ENCODE measurements around the gene IRGQ.

Gene IRGQ

GRCh38 chr19:43633520-43633919, 37.6 kb upstream of the IRGQ start:
- TF ChIP-seq ZBTB7A (IDR thresholded peaks at IDR 0.05; ENCODE audit: low read depth) (no peak), EP300 (IDR thresholded peaks at IDR 0.05; ENCODE audit: borderline replicate concordance) (no peak), USF1 (IDR thresholded peaks at IDR 0.05) (no peak), CEBPB (IDR thresholded peaks at IDR 0.05) (no peak), TEAD4 (IDR thresholded peaks at IDR 0.05) (no peak), MAX (IDR thresholded peaks at IDR 0.05) (no peak), REST (IDR thresholded peaks at IDR 0.05; ENCODE audit: low read depth) (no peak), FOXM1 (IDR thresholded peaks at IDR 0.05; ENCODE audit: borderline replicate concordance, low read depth) (no peak), YY1 (IDR thresholded peaks at IDR 0.05; ENCODE audit: low read depth) (no peak), CREB1 (IDR thresholded peaks at IDR 0.05; ENCODE audit: low read depth) (no peak), RAD21 (IDR thresholded peaks at IDR 0.05; ENCODE audit: low read depth) (no peak), NFIC (IDR thresholded peaks at IDR 0.05) (no peak), TAF1 (IDR thresholded peaks at IDR 0.05; ENCODE audit: low read depth) (no peak), EGR1 (IDR thresholded peaks at IDR 0.05) (no peak), TCF12 (IDR thresholded peaks at IDR 0.05; ENCODE audit: low read depth) (no peak)

GRCh38 chr19:43631491-43631890, 35.6 kb upstream of the IRGQ start:
- TF ChIP-seq MAX (IDR thresholded peaks at IDR 0.05) (no peak), YY1 (IDR thresholded peaks at IDR 0.05; ENCODE audit: low read depth) (no peak), TEAD4 (IDR thresholded peaks at IDR 0.05) (no peak), TCF12 (IDR thresholded peaks at IDR 0.05; ENCODE audit: low read depth) (no peak), FOXM1 (IDR thresholded peaks at IDR 0.05; ENCODE audit: borderline replicate concordance, low read depth) (no peak), CREB1 (IDR thresholded peaks at IDR 0.05; ENCODE audit: low read depth) (no peak), RAD21 (IDR thresholded peaks at IDR 0.05; ENCODE audit: low read depth) (no peak), CEBPB (IDR thresholded peaks at IDR 0.05) (no peak), EP300 (IDR thresholded peaks at IDR 0.05; ENCODE audit: borderline replicate concordance) (no peak)

GRCh38 chr19:43628646-43629326, 32.9 kb upstream of the IRGQ start:
- TF ChIP-seq EP300 (IDR thresholded peaks at IDR 0.05; ENCODE audit: borderline replicate concordance) (no peak), USF1 (IDR thresholded peaks at IDR 0.05) (peak; percentile 86)

GRCh38 chr19:43626838-43627237, 30.9 kb upstream of the IRGQ start:
- TF ChIP-seq EP300 (IDR thresholded peaks at IDR 0.05; ENCODE audit: borderline replicate concordance) (no peak), TEAD4 (IDR thresholded peaks at IDR 0.05) (no peak)

- TF ChIP-seq EP300 (IDR thresholded peaks at IDR 0.05; ENCODE audit: borderline replicate concordance) (no peak), CEBPB (IDR thresholded peaks at IDR 0.05) (no peak), USF1 (IDR thresholded peaks at IDR 0.05) (peak; percentile 64), MAX (IDR thresholded peaks at IDR 0.05) (no peak; the same call in 1 of the 2 replicates), CREB1 (IDR thresholded peaks at IDR 0.05; ENCODE audit: low read depth) (no peak), RAD21 (IDR thresholded peaks at IDR 0.05; ENCODE audit: low read depth) (no peak), TEAD4 (IDR thresholded peaks at IDR 0.05) (no peak), NFIC (IDR thresholded peaks at IDR 0.05) (peak; percentile 45; the same call in 1 of the 2 replicates), EGR1 (IDR thresholded peaks at IDR 0.05) (0 out of 2 replicates have a peak, but pooled peaks have one; percentile 5), FOXM1 (IDR thresholded peaks at IDR 0.05; ENCODE audit: borderline replicate concordance, low read depth) (no peak), ZBTB7A (IDR thresholded peaks at IDR 0.05; ENCODE audit: low read depth) (no peak), REST (IDR thresholded peaks at IDR 0.05; ENCODE audit: low read depth) (no peak), TAF1 (IDR thresholded peaks at IDR 0.05; ENCODE audit: low read depth) (no peak), TCF12 (IDR thresholded peaks at IDR 0.05; ENCODE audit: low read depth) (no peak), YY1 (IDR thresholded peaks at IDR 0.05; ENCODE audit: low read depth) (no peak)
Observed at GRCh38 chr19:43625918-43626579, 30.1 kb upstream of the IRGQ start.
